ENCODE results near the gene DNPEP. TPM values are rescaled to one million over a fixed set of nuclear protein-coding genes. Genes with fewer than 3 reads are reported as not detected.
A peak's percentile ranks its signal among the peaks of the same experiment; 100 is the strongest.
"Not testable (repeated sequence)": the region's sequence is repeated elsewhere in the genome, so short reads cannot be mapped to it uniquely, and the experiment has no call there.

The DNPEP gene
- total and polyA plus RNA-seq, 2 donors from 2014 or later, result 53.3 to 71.0 TPM

DNA sequence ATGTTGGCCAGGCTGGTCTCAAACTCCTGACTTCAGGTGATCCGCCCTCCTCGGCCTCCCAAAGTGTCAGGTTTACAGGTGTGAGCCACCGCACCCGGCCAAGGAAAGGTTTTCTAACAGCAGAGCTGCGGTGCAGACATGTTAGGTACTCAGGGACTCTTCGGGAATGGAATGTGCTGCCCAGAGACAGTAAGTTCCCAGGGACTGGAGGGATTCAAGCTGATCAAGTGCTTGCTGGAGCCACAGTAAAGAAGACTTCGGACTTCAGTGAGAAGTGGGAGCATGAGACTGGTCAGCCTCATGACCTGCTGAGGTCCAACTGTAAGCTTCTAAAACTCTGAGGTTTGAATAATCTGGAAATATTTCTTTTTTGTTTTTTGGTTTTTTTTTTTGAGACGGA is 22.7 kb upstream of the DNPEP start:
- peaks cover 0 to 2% (median 0%) of the 10 kb centered on the region in 3 donors for H3K9me3 ChIP-seq (ENCODE audit: control insufficient read depth in 2 of 3, insufficient read depth in 1 of 3, low read length in 3 of 3)
- H3K36me3 ChIP-seq (ENCODE audit: control insufficient read depth in 2 of 3, insufficient read depth in 3 of 3, low read length in 3 of 3), result no peaks in the 10 kb centered on the region
- no peaks in the 10 kb centered on the region for H3K27me3 ChIP-seq (ENCODE audit: control insufficient read depth, insufficient read depth, low read length)
- FAIRE-seq, result no peak
- no peak overlapping the region for H3K27ac ChIP-seq (ENCODE audit: low read depth in 2 of 2, low read length in 2 of 2)
- peak in 1 of 5 donors; percentile 22 for DNase-seq
- intact Hi-C loops (cut with DNase I), result no loop called here
- TF ChIP-seq, protein P1, sequence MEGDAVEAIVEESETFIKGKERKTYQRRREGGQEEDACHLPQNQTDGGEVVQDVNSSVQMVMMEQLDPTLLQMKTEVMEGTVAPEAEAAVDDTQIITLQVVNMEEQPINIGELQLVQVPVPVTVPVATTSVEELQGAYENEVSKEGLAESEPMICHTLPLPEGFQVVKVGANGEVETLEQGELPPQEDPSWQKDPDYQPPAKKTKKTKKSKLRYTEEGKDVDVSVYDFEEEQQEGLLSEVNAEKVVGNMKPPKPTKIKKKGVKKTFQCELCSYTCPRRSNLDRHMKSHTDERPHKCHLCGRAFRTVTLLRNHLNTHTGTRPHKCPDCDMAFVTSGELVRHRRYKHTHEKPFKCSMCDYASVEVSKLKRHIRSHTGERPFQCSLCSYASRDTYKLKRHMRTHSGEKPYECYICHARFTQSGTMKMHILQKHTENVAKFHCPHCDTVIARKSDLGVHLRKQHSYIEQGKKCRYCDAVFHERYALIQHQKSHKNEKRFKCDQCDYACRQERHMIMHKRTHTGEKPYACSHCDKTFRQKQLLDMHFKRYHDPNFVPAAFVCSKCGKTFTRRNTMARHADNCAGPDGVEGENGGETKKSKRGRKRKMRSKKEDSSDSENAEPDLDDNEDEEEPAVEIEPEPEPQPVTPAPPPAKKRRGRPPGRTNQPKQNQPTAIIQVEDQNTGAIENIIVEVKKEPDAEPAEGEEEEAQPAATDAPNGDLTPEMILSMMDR (IDR thresholded peaks at IDR 0.05; ENCODE audit: borderline replicate concordance, extremely low read depth, insufficient read depth), result no peak
- H3K4me3 ChIP-seq (ENCODE audit: low read length in 3 of 3), result no peak overlapping the region
- no peak overlapping the region for H3K9ac ChIP-seq (ENCODE audit: low read length in 3 of 3)
- H3K4me1 ChIP-seq (ENCODE audit: control insufficient read depth in 2 of 3, insufficient read depth in 2 of 3, low read depth in 1 of 3, low read length in 3 of 3), result no peaks in the 10 kb centered on the region

DNA sequence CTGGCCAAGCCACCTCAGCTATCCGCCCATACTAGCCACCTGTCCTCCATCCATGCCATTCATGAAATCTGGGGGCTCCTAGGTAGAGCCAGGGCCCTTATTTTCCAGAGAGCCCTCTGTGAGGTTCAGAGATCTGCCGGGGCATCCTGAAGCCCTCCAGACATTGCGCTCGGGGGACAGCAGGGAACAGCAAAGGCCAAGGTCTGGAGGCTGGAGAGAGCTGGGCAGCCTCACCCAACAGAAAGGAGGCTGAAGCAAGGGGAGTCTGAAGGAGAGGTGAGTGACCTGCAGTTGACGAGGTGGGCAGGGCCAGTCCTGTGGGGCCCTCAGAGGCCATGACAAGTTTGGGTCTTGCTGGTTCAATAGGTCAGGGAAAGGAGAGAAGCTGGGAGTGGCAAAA is 21.9 kb upstream of the DNPEP start:
- Histone ChIP-seq H3K9me3 (ENCODE audit: control insufficient read depth in 2 of 3, insufficient read depth in 1 of 3, low read length in 3 of 3) (peaks cover 0 to 2% (median 0%) of the 10 kb centered on the region in 3 donors), H3K36me3 (ENCODE audit: control insufficient read depth in 2 of 3, insufficient read depth in 3 of 3, low read length in 3 of 3) (no peaks in the 10 kb centered on the region), H3K27ac (ENCODE audit: low read depth in 2 of 2, low read length in 2 of 2) (no peak overlapping the region), H3K4me3 (ENCODE audit: low read length in 3 of 3) (no peak overlapping the region), H3K27me3 (ENCODE audit: control insufficient read depth, insufficient read depth, low read length) (no peaks in the 10 kb centered on the region), H3K9ac (ENCODE audit: low read length in 3 of 3) (no peak overlapping the region), H3K4me1 (ENCODE audit: control insufficient read depth in 2 of 3, insufficient read depth in 2 of 3, low read depth in 1 of 3, low read length in 3 of 3) (no peaks in the 10 kb centered on the region)
- intact Hi-C loops (cut with DNase I), result loop anchor here (10.0 kb wide), 1 partner anchor 125 kb away; no protein-coding TSS in a partner anchor
- TF ChIP-seq, protein P1 (IDR thresholded peaks at IDR 0.05; ENCODE audit: borderline replicate concordance, extremely low read depth, insufficient read depth), result no peak
- FAIRE-seq (no peak), DNase-seq (peak in 1 of 5 donors; percentile 25)

DNA sequence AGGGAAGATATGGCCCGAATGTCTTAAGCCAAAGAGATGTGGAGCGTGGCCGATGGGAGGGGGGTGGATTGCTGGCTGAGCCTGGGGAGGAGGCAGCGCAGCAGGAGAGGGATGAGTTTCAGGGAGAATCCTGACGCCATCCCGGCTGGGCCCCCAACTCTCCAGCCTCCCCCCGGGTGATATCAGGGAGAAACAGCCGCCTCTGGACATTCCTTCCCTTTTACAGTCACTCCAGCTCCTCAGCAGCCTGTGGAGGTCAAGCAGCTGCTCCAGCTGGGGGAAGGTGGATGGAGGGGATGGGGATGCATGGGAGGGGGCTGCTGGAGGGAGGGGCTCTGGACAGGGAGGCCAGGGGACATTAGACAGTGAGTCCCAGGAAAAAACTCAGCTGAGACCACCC is 20.9 kb upstream of the DNPEP start:
- TF ChIP-seq, protein P1 (IDR thresholded peaks at IDR 0.05; ENCODE audit: borderline replicate concordance, extremely low read depth, insufficient read depth), result no peak
- peak in 2 of 5 donors; percentile 54 to 78 for DNase-seq
- H3K4me3 ChIP-seq (ENCODE audit: low read length in 3 of 3), result no peak overlapping the region
- H3K9ac ChIP-seq (ENCODE audit: low read length in 3 of 3), result no peak overlapping the region
- H3K4me1 ChIP-seq (ENCODE audit: control insufficient read depth in 2 of 3, insufficient read depth in 2 of 3, low read depth in 1 of 3, low read length in 3 of 3), result no peaks in the 10 kb centered on the region
- intact Hi-C loops (cut with DNase I), result loop anchor here (10.0 kb wide), 1 partner anchor 126 kb away; no protein-coding TSS in a partner anchor
- H3K36me3 ChIP-seq (ENCODE audit: control insufficient read depth in 2 of 3, insufficient read depth in 3 of 3, low read length in 3 of 3), result no peaks in the 10 kb centered on the region
- no peak overlapping the region for H3K27ac ChIP-seq (ENCODE audit: low read depth in 2 of 2, low read length in 2 of 2)
- no peaks in the 10 kb centered on the region for H3K27me3 ChIP-seq (ENCODE audit: control insufficient read depth, insufficient read depth, low read length)
- FAIRE-seq, result no peak
- H3K9me3 ChIP-seq (ENCODE audit: control insufficient read depth in 2 of 3, insufficient read depth in 1 of 3, low read length in 3 of 3), result peaks cover 0 to 2% (median 0%) of the 10 kb centered on the region in 3 donors

DNA sequence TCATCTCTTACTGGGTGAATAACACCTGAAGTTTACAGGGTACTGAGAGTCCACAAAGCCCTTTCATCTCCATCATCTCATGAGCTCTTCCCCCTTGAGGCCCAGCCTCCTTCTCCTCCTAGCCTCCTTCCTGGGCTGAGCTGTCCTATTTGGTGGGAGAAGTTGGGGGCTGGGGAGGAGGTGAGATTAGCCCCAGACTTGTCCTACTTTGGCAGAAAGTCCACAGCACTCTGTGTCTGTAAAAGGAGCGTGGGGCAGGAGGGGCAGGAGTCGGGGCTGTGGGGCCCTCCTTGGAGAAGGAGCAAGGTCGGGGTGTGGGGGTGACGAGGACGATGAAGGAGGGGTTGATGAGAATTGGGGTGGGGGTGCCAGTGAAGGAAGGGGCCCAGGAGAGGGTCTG is 20.5 kb upstream of the DNPEP start:
- H3K9ac ChIP-seq (ENCODE audit: low read length in 3 of 3), result no peak overlapping the region
- no peaks in the 10 kb centered on the region for H3K4me1 ChIP-seq (ENCODE audit: control insufficient read depth in 2 of 3, insufficient read depth in 2 of 3, low read depth in 1 of 3, low read length in 3 of 3)
- H3K27ac ChIP-seq (ENCODE audit: low read depth in 2 of 2, low read length in 2 of 2), result no peak overlapping the region
- DNase-seq (no peak), FAIRE-seq (no peak)
- TF ChIP-seq, protein P1 (IDR thresholded peaks at IDR 0.05; ENCODE audit: borderline replicate concordance, extremely low read depth, insufficient read depth), result no peak
- H3K27me3 ChIP-seq (ENCODE audit: control insufficient read depth, insufficient read depth, low read length), result no peaks in the 10 kb centered on the region
- intact Hi-C loops (cut with DNase I), result loop anchor here (10.0 kb wide), 1 partner anchor 127 kb away; no protein-coding TSS in a partner anchor
- H3K9me3 ChIP-seq (ENCODE audit: control insufficient read depth in 2 of 3, insufficient read depth in 1 of 3, low read length in 3 of 3), result peaks cover 0 to 2% (median 0%) of the 10 kb centered on the region in 3 donors
- H3K4me3 ChIP-seq (ENCODE audit: low read length in 3 of 3), result no peak overlapping the region
- no peaks in the 10 kb centered on the region for H3K36me3 ChIP-seq (ENCODE audit: control insufficient read depth in 2 of 3, insufficient read depth in 3 of 3, low read length in 3 of 3)

DNA sequence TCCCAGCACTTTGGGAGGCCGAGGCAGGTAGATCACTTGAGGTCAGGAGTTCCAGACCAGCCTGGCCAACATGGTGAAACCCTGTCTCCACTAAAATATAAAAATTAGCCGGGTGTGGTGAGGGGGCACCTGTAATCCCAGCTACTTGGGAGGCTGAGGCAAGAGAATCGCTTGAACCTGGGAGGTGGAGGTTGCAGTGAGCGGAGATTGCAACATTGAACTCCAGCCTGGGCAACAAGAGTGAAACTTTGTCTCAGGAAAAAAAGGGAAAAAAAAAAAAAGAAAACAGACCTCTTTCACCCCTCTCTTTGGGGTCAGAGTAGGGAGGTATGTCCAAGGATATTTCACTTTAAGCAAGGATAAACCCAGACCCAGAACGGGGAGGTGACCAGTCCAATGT is 19.6 kb upstream of the DNPEP start:
- H3K4me1 ChIP-seq (ENCODE audit: control insufficient read depth in 2 of 3, insufficient read depth in 2 of 3, low read depth in 1 of 3, low read length in 3 of 3); H3K27ac ChIP-seq (ENCODE audit: low read depth in 2 of 2, low read length in 2 of 2); DNase-seq; H3K9ac ChIP-seq (ENCODE audit: low read length in 3 of 3); H3K27me3 ChIP-seq (ENCODE audit: control insufficient read depth, insufficient read depth, low read length); H3K4me3 ChIP-seq (ENCODE audit: low read length in 3 of 3); FAIRE-seq; H3K9me3 ChIP-seq (ENCODE audit: control insufficient read depth in 2 of 3, insufficient read depth in 1 of 3, low read length in 3 of 3); H3K36me3 ChIP-seq (ENCODE audit: control insufficient read depth in 2 of 3, insufficient read depth in 3 of 3, low read length in 3 of 3): not testable (repeated sequence)
- intact Hi-C loops (cut with DNase I), result loop anchor here (10.0 kb wide), 1 partner anchor 127 kb away; no protein-coding TSS in a partner anchor

Data from kidney (tissue), 14 donors.